ENCODE data around the gene ALG14.

The ALG14 gene

DNA sequence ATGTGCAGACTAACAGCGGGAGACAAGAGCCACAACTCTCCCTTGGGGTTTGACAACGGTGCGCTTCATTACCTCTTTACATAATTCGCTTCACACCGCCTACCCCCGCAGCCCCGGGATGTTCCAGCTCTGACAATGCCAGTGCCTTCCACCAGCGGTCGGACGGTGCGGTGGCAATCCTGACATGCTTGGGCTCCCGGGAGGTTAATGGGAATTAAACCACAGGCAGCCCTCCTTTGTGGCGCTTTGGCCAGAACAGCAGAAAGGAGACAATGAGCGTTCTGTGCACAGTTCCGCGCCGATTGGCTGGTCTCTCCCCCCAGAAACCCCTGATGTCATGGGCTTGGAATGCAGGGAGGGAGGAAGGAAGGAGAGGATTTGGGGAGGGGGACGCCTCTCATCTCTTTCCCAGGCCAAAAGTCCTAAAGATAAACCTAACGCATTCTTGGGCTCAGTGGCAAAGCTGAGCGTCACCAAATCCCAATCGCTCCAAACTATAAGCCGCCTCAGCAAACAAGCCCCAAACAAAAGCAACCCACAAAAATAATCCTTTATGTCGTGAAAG lies 147.1 kb downstream of the ALG14 start:
- TF ChIP-seq POLR2A (IDR thresholded peaks at IDR 0.05; ENCODE audit: low read depth, low read length) (no peak), POU2F2 (IDR thresholded peaks at IDR 0.05; ENCODE audit: low read depth, low read length) (no peak), SPI1 (IDR thresholded peaks at IDR 0.05; ENCODE audit: low read depth, low read length) (no peak), PAX5 (IDR thresholded peaks at IDR 0.05; ENCODE audit: insufficient read depth, low read length, severe bottlenecking) (no peak), TAF1 (IDR thresholded peaks at IDR 0.05; ENCODE audit: low read depth, low read length) (no peak), POLR2AphosphoS5 (IDR thresholded peaks at IDR 0.05; ENCODE audit: low read depth, low read length) (no peak)
- DNase-seq (ENCODE audit: insufficient read length, low spot score) (peak; percentile 10), FAIRE-seq (peak; percentile 26)

DNA sequence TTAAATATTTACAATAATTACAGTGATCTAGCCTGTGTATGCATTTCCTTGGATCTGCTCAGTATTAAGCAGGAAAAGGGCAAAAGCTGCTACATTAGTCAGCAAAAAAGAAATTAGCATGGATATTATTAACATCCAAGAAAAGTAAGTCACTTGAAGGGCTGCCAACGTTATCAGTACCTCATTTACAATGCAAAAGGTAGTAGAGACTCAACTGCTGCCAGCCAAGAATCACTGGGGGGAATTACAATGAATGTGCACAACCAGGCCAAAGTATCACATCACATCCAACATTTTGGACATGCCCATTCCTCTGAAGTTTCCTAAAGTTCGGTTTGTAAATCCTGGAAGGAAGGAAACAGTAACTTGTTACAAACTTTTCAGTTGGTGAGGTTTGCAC lies 147.7 kb downstream of the ALG14 start:
- FAIRE-seq (no peak), DNase-seq (ENCODE audit: insufficient read length, low spot score) (no peak)
- TF ChIP-seq POLR2A (IDR thresholded peaks at IDR 0.05; ENCODE audit: low read depth, low read length) (no peak), PAX5 (IDR thresholded peaks at IDR 0.05; ENCODE audit: insufficient read depth, low read length, severe bottlenecking) (no peak), SPI1 (IDR thresholded peaks at IDR 0.05; ENCODE audit: low read depth, low read length) (no peak), POLR2AphosphoS5 (IDR thresholded peaks at IDR 0.05; ENCODE audit: low read depth, low read length) (no peak), POU2F2 (IDR thresholded peaks at IDR 0.05; ENCODE audit: low read depth, low read length) (no peak), TAF1 (IDR thresholded peaks at IDR 0.05; ENCODE audit: low read depth, low read length) (no peak)

All from GM12891 (cell line).